B cell (primary cell): ENCODE measurements around the gene SLC9C2. TPM values are rescaled to one million over a fixed set of nuclear protein-coding genes. Genes with fewer than 3 reads are reported as not detected.

Experiments
- ATAC-seq: fragments of 200-7000 bp; cut with Tn5 transposase; one replicate; pipeline ENCODE4 v1.10.0; 2021; ENCODE audit warnings: low read depth, mild to moderate bottlenecking, moderate number of reproducible peaks, moderate library complexity
- CTCF ChIA-PET: fragments of 350-600 bp; sonication (Branson Sonifier 250); formaldehyde crosslinking; loops from one replicate; lab custom pipeline; 2021; ENCODE audit warnings: antibody characterized with exemption, inconsistent platforms; lab: Charles Lee
- POLR2A ChIA-PET: fragments of 350-600 bp; sonication (Branson Sonifier 250); formaldehyde crosslinking; loops from one replicate; lab custom pipeline; 2021; ENCODE audit warnings: antibody characterized with exemption; lab: Charles Lee
- DNase-seq: peaks from one replicate; pipeline ENCODE4 v3.0.0; 2013
- H2AFZ ChIP-seq: 2 replicates; pipeline ENCODE4 v1.6.1; 2012; ENCODE audit warnings: mild to moderate bottlenecking, low read depth, low read length; ENCODE audit not compliant: insufficient read depth, poor library complexity, severe bottlenecking
- H3K27ac ChIP-seq, 2 donors: 1 replicate in 1 of 2; 2 replicates in 1 of 2; pipeline ENCODE4 v1.5.1; 2012 to 2013; ENCODE audit warnings: low read length in 2 of 2, mild to moderate bottlenecking in 2 of 2, moderate library complexity in 1 of 2
- H3K27me3 ChIP-seq, 4 experiments: fragments of 200-600 bp in 1 of 4; sonication (generic) in 1 of 4; replicated peaks in 1 of 4; 1 replicate in 2 of 4; 2 replicates in 2 of 4; pipeline versions ENCODE4 v1.6.1 to v1.7.0; 2013 to 2016; ENCODE audit warnings: low read length in 3 of 4, mild to moderate bottlenecking in 2 of 4, mixed read lengths in 1 of 4, moderate library complexity in 1 of 4; ENCODE audit not compliant: insufficient read depth in 4 of 4, control insufficient read depth in 3 of 4; ENCODE audit errors: control extremely low read depth in 1 of 4
- H3K36me3 ChIP-seq, 2 experiments: replicated peaks in 1 of 2; 1 replicate in 1 of 2; 2 replicates in 1 of 2; pipeline versions ENCODE4 v1.6.1 to v1.7.1; 2013; ENCODE audit warnings: low read length in 1 of 2; ENCODE audit not compliant: insufficient read depth in 2 of 2, control insufficient read depth in 1 of 2; ENCODE audit errors: control extremely low read depth in 1 of 2, extremely low read depth in 1 of 2
- H3K4me1 ChIP-seq, 2 donors: fragments of 200-600 bp in 1 of 2; sonication (generic) in 1 of 2; 1 replicate in 1 of 2; 2 replicates in 1 of 2; pipeline versions ENCODE4 v1.5.1 to v1.6.1; 2013 to 2017; ENCODE audit warnings: low read length in 2 of 2; ENCODE audit not compliant: control insufficient read depth in 2 of 2, insufficient read depth in 2 of 2
- H3K4me2 ChIP-seq: replicated peaks from 2 replicates; pipeline ENCODE3; 2012; ENCODE audit warnings: mild to moderate bottlenecking, low read depth, low read length; ENCODE audit not compliant: poor library complexity, severe bottlenecking
- H3K4me3 ChIP-seq, 5 experiments: fragments of 200-600 bp in 1 of 5; sonication (generic) in 1 of 5; 1 replicate in 3 of 5; 2 replicates in 2 of 5; pipeline versions ENCODE4 v1.5.1 to v1.7.0; 2011 to 2016; ENCODE audit warnings: low read length in 4 of 5, mild to moderate bottlenecking in 4 of 5, low read depth in 2 of 5, control low read depth in 1 of 5, moderate library complexity in 1 of 5; ENCODE audit not compliant: insufficient read depth in 1 of 5; ENCODE audit errors: control extremely low read depth in 1 of 5, extremely low read depth in 1 of 5
- H3K79me2 ChIP-seq: fragments of 200-600 bp; sonication (generic); one replicate; pipeline ENCODE4 v1.6.0; 2016; ENCODE audit warnings: low read length; ENCODE audit not compliant: control insufficient read depth, insufficient read depth
- H3K9ac ChIP-seq: fragments of 200-600 bp; sonication (generic); 2 replicates; pipeline ENCODE4 v1.6.1; 2017; ENCODE audit warnings: mild to moderate bottlenecking, low read length, moderate library complexity
- H3K9me3 ChIP-seq, 3 donors: one replicate each; pipeline versions ENCODE4 v1.6.1 to v1.7.1; 2013; ENCODE audit warnings: low read length in 2 of 3; ENCODE audit not compliant: control insufficient read depth in 2 of 3, insufficient read depth in 1 of 3; ENCODE audit errors: control extremely low read depth in 1 of 3
- H4K20me1 ChIP-seq: 2 replicates; pipeline ENCODE4 v1.6.0; 2012; ENCODE audit warnings: mild to moderate bottlenecking, low read length; ENCODE audit not compliant: insufficient read depth, control insufficient read depth, poor library complexity, severe bottlenecking
- H3K27ac Mint-ChIP-seq: one replicate; pipeline ENCODE4 v1.8.0; 2021; ENCODE audit warnings: mixed read lengths
- H3K27me3 Mint-ChIP-seq: one replicate; pipeline ENCODE4 v1.8.0; 2021; ENCODE audit warnings: mixed read lengths
- H3K4me1 Mint-ChIP-seq: one replicate; pipeline ENCODE4 v1.8.0; 2021; ENCODE audit warnings: mixed read lengths
- H3K4me3 Mint-ChIP-seq: one replicate; pipeline ENCODE4 v1.8.0; 2021; ENCODE audit warnings: mixed read lengths
- H3K9me3 Mint-ChIP-seq: one replicate; pipeline ENCODE4 v1.8.0; 2022; ENCODE audit warnings: mixed read lengths; ENCODE audit not compliant: insufficient read depth
- CTCF ChIP-seq: fragments of 200-600 bp; IDR thresholded peaks from one replicate; pipeline ENCODE4 v1.8.0; 2022; ENCODE audit warnings: antibody characterized with exemption, mild to moderate bottlenecking
- EZH2 ChIP-seq: IDR thresholded peaks from 2 replicates; pipeline ENCODE4 v1.6.1; 2012; ENCODE audit warnings: borderline replicate concordance, low read depth, mild to moderate bottlenecking, moderate library complexity, low read length; ENCODE audit not compliant: insufficient read depth, poor library complexity, severe bottlenecking
- WGBS: methylation state at CpG from one replicate; pipeline ENCODE4 v1.1.5; 2013; ENCODE audit warnings: missing lambda C conversion rate; ENCODE audit not compliant: insufficient coverage; 5-methylcytosine and 5-hydroxymethylcytosine counted together
- intact Hi-C: fragments of 100-400 bp; cut with micrococcal nuclease; formaldehyde crosslinking; loops from one replicate; pipeline ENCODE4 v1.10.0; 2022
- polyA plus RNA-seq: library from polyadenylated mRNA; depleted of rRNA; stranded (reverse); fragments of >200 nt; gene quantifications from 2 replicates; pipeline ENCODE4 v1.2.3, GENCODE V29; 2012
- total RNA-seq, 2 donors: library from RNA; stranded (reverse); fragments of 120-200 nt in 1 of 2; gene quantifications; 1 replicate in 1 of 2; 2 replicates in 1 of 2; pipeline versions ENCODE4 v1.2.3 to v1.2.4, GENCODE V29; 2013 to 2022

The SLC9C2 gene
- total and polyA plus RNA-seq, 2 donors (not counting 1 experiment from before 2014, with no cell fraction given) = not detected

DNA sequence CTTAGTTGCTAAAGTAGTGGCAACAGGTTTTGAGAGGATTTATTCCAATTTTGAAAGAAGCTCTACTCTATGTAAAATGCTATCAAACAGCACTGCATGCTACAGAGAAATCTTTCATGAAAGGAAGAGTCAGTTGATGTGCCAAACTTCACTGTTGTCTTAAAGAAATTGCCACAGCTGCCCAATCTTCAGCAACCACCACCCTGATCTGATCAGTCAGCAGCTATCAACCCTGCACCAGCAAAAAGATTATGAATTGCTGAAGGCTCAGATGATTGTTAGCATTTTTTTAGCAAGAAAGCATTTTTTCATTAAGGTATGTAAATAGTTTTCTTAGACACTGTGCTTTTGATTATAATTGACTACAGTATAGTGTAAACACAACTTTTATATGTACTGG lies 49.6 kb downstream of the SLC9C2 start:
- H3K4me1 Mint-ChIP-seq = no peaks in the 10 kb centered on the region
- Histone ChIP-seq H3K27ac (no peak overlapping the region), H2AFZ (no peak overlapping the region), H3K36me3 (no peaks in the 10 kb centered on the region), H3K4me3 (no peak overlapping the region), H3K4me1 (no peaks in the 10 kb centered on the region), H3K27me3 (no peaks in the 10 kb centered on the region), H3K4me2 (no peak overlapping the region), H3K79me2 (no peaks in the 10 kb centered on the region), H3K9ac (no peak overlapping the region), H3K9me3 (no peaks in the 10 kb centered on the region), H4K20me1 (no peaks in the 10 kb centered on the region)
- ChIA-PET POLR2A (no interaction called here), CTCF (no interaction called here)
- H3K27me3 Mint-ChIP-seq = peaks cover 4% of the 10 kb centered on the region
- no peak overlapping the region for H3K4me3 Mint-ChIP-seq
- TF ChIP-seq CTCF = no peak
- no peak for TF ChIP-seq EZH2
- no peaks in the 10 kb centered on the region for H3K9me3 Mint-ChIP-seq
- DNase-seq (no peak), ATAC-seq (no peak)
- no peak overlapping the region for H3K27ac Mint-ChIP-seq
- intact Hi-C loops = no loop called here

GRCh38 chr1:173551699-173552098 lies 51.2 kb downstream of the SLC9C2 start:
- CTCF ChIA-PET = no interaction called here

More at GRCh38 chr1:173551699-173552098, 51.2 kb downstream of the SLC9C2 start:
- Mint-ChIP-seq H3K4me3 (no peak overlapping the region), H3K4me1 (no peaks in the 10 kb centered on the region), H3K27ac (no peak overlapping the region), H3K9me3 (no peaks in the 10 kb centered on the region), H3K27me3 (peaks cover 4% of the 10 kb centered on the region)
- WGBS = no CpG with 5 or more reads among the region's 3 CpGs
- Histone ChIP-seq H4K20me1 (no peaks in the 10 kb centered on the region), H3K4me3 (no peak overlapping the region), H3K27me3 (no peaks in the 10 kb centered on the region), H3K4me1 (no peaks in the 10 kb centered on the region), H3K4me2 (no peak overlapping the region), H3K9ac (no peak overlapping the region), H3K79me2 (no peaks in the 10 kb centered on the region), H2AFZ (no peak overlapping the region), H3K9me3 (no peaks in the 10 kb centered on the region), H3K36me3 (no peaks in the 10 kb centered on the region), H3K27ac (no peak overlapping the region)
- no peak for ATAC-seq
- no peak for DNase-seq
- POLR2A ChIA-PET = no interaction called here
- TF ChIP-seq CTCF (no peak), EZH2 (no peak)
- intact Hi-C loops = no loop called here
